Measurements from ENCODE around the gene TEPSIN. TPM values are rescaled to one million over a fixed set of nuclear protein-coding genes. Genes with fewer than 3 reads are reported as not detected.

Gene TEPSIN
- total RNA-seq, 3 donors from 2014 or later = 37.4 to 60.2 (median 50.0) TPM

DNA sequence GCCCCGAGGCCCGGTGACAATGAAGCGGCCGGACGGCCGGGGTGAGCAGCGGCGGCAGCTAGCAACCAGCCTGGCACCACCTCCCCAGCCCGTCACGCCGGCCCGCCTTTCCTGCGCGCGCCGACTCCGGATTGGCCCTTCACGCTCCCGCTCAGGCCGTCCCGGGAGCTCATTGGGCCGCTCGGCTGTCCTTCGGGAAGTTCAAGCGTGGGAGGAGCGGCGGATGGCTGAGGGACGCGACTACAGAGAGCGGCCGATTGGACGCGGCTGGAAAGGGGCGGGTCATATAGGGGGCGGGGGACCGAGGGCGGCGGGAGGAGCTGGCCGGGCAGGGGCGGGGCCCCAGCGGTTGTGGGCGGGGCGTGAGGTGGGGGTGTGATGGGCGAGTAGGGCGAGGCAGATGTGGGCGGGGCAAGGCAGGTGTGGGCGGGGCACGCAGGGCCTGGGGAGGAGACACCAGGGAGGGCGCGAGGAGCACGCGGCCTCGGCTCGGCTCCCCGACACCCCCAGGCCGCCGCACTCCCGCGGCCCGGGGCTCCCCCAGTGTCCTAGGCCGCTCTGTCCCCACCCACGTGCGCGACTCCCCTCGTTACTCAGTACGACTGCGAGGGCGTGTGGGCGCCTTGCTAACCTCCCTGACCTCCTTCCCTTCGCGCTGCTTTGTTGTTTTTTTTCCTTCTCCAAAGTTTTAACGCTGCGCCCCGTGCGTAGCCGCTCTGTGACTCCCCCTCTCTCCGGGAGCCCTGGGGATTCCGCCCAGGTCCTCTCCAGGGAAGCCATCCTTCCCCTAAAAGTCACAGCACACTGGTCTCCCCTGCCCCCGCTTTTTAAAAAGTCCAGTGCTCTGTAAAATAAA is 15.7 kb downstream of the TEPSIN start, which contains the start of gene CEP131:
Gene CEP131, minus strand, starts transcription at position 60 of the 856 bp plus-strand sequence. CDS start 2,909 bp downstream, outside the sequence.
- peaks cover 17% of the 10 kb centered on the region for H3K4me1 ChIP-seq (ENCODE audit: low read depth)
- peak within 1 kb of the TSS; percentile 38 for H3K4me3 ChIP-seq
- H3K36me3 ChIP-seq (ENCODE audit: low read depth) = peaks cover 3% of the 10 kb centered on the region
- no peaks in the 10 kb centered on the region for H3K9me3 ChIP-seq
- intact Hi-C loops (cut with DNase I, micrococcal nuclease) = no loop called here
- peak; percentile 98 to 100 (median 99) for DNase-seq
- ATAC-seq = peak; percentile 96
- TF ChIP-seq, protein P1, sequence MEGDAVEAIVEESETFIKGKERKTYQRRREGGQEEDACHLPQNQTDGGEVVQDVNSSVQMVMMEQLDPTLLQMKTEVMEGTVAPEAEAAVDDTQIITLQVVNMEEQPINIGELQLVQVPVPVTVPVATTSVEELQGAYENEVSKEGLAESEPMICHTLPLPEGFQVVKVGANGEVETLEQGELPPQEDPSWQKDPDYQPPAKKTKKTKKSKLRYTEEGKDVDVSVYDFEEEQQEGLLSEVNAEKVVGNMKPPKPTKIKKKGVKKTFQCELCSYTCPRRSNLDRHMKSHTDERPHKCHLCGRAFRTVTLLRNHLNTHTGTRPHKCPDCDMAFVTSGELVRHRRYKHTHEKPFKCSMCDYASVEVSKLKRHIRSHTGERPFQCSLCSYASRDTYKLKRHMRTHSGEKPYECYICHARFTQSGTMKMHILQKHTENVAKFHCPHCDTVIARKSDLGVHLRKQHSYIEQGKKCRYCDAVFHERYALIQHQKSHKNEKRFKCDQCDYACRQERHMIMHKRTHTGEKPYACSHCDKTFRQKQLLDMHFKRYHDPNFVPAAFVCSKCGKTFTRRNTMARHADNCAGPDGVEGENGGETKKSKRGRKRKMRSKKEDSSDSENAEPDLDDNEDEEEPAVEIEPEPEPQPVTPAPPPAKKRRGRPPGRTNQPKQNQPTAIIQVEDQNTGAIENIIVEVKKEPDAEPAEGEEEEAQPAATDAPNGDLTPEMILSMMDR (IDR thresholded peaks at IDR 0.05) = no peak

DNA sequence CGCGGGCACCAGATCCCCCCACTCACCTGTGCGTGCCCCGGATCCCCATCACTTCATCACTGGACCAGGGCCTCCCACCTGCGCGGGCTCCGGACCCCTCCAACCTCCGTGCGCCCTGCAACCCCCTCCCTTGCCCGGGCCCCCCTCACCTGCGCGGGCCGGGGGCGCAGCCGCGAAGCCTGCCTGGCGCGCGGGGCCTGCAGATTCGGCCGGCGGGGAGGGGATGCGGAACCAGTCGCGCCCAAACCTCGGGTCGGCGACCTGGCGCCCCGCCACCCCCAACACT is 16.3 kb downstream of the TEPSIN start:
- Histone ChIP-seq H3K4me1 (ENCODE audit: low read depth) (peaks cover 17% of the 10 kb centered on the region), H3K36me3 (ENCODE audit: low read depth) (peaks cover 3% of the 10 kb centered on the region), H3K4me3 (peak overlapping the region; percentile 38), H3K9me3 (no peaks in the 10 kb centered on the region)
- DNase-seq (no peak), ATAC-seq (no peak)
- TF ChIP-seq, protein P1 (IDR thresholded peaks at IDR 0.05) = no peak
- intact Hi-C loops (cut with DNase I, micrococcal nuclease) = no loop called here

DNA sequence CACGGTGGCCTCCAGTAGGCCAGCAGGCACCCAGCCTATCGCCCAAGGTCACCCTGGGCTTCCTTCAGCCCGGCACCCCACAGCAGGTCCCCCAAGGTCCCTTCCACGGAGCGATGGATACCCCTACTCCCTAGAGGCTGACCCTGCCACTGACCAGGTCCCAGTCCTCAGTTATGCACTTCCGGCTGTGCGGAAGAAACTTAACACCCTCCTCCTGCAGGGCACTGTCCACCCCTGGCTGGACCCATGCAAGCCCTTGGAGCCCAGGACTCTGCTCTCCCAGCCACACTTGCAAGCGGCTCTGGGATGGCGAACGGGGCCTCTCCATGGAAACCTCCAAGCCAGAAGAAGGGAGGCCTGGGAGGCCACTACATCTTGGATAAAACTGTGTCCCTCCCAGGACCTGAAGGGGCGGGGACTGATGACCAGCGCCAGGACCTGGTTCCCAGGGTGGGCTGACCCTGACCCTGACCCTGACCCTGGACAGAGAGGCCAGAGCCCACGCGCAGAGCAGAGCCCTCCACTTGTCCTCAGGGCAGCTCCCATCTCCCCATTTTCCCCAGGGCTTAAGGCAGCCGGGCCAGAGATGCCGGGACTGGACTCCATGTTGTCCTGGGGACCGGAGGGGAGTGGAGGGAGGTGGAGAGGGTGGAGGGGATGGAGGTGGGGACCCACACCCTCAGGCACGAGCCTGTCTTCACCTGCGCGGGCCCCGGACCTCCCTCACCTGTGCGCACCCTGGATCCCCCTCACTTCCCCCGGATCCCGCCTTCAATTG is 16.8 kb downstream of the TEPSIN start:
- Histone ChIP-seq H3K36me3 (ENCODE audit: low read depth) (peaks cover 3% of the 10 kb centered on the region), H3K4me1 (ENCODE audit: low read depth) (peaks cover 17% of the 10 kb centered on the region), H3K9me3 (no peaks in the 10 kb centered on the region), H3K4me3 (peak overlapping the region; percentile 38)
- TF ChIP-seq, protein P1 (IDR thresholded peaks at IDR 0.05) = no peak
- DNase-seq (peak in 1 of 3 donors; percentile 25), ATAC-seq (no peak)
- intact Hi-C loops (cut with DNase I, micrococcal nuclease) = no loop called here

DNA sequence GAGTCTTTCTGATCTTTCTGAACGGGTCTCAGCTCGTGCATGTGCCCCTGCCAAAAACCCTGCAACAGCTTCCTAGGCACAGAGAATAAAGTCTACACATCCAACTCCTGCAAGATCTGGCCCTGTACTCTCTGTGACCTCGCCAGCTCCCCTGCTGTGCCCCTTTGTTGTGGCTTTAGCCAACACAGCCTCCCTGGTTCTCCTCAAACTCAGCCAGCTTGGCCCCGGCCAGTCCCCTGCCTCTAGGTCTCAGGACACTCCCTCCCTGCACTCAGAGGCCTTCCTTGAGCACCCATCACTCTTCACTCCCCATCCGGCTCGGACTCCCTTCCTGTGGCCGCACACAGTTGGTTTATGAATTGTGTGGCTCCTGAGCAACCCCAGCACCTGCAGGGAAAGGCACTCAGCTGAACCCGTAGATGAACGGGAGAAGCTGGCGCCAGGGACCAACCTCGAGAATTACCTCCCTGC is 17.4 kb downstream of the TEPSIN start:
- Histone ChIP-seq H3K4me1 (ENCODE audit: low read depth) (peaks cover 17% of the 10 kb centered on the region), H3K4me3 (no peak overlapping the region), H3K36me3 (ENCODE audit: low read depth) (peaks cover 3% of the 10 kb centered on the region), H3K9me3 (no peaks in the 10 kb centered on the region)
- TF ChIP-seq, protein P1 (IDR thresholded peaks at IDR 0.05) = no peak
- intact Hi-C loops (cut with DNase I, micrococcal nuclease) = no loop called here
- ATAC-seq (no peak), DNase-seq (no peak)

DNA sequence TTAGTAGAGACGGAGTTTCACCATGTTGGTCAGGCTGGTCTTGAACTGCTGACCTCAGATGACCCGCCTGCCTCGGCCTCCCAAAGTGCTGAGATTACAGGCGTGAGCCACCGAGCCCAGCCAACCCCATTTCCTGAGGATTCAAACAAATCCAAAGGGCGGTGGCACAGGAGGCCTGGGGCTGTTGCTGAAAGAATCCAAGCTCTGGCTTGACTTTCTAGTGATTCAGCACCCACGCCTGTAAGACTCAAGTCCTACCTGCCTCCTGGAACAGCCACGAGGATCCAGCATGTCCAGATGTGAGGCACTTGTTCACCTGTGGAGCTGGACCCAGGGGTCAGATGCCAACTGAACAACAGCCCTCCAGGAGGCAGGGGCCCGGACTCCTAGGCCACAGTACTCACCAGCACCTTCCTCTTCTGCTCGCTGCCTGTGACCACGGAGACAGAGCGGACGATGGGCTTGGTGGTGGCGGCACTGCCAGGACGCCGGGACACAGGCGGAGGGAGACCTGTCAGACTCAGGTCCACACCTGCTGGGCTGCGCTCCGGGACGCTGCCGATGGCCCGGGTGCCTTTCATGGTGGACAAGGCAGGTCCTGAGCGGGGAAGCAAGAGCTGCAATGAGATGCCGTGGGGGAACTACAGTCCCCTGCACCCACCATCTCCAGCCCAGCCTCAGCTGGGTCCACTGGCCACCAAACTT is 19.2 kb downstream of the TEPSIN start:
- no peak for DNase-seq
- Histone ChIP-seq H3K4me1 (ENCODE audit: low read depth) (peaks cover 17% of the 10 kb centered on the region), H3K36me3 (ENCODE audit: low read depth) (peaks cover 3% of the 10 kb centered on the region), H3K4me3 (no peak overlapping the region), H3K9me3 (no peaks in the 10 kb centered on the region)
- intact Hi-C loops (cut with DNase I, micrococcal nuclease) = no loop called here
- TF ChIP-seq, protein P1 (IDR thresholded peaks at IDR 0.05) = no peak
- no peak for ATAC-seq

Measured in mucosa of descending colon (tissue), 3 donors.